Jurkat, Clone E6-1 (cell line): ENCODE data around the gene KLF13.

Experiments used
- DNase-seq: peaks from one replicate; pipeline ENCODE4 v3.0.0-alpha.2; 2011; ENCODE audit warnings: low read depth, low spot score
- H3K4me3 ChIP-seq: 2 replicates; pipeline ENCODE4 v1.5.1; 2011; ENCODE audit warnings: mild to moderate bottlenecking, low read length, control low read depth, moderate library complexity

KLF13 gene

DNA sequence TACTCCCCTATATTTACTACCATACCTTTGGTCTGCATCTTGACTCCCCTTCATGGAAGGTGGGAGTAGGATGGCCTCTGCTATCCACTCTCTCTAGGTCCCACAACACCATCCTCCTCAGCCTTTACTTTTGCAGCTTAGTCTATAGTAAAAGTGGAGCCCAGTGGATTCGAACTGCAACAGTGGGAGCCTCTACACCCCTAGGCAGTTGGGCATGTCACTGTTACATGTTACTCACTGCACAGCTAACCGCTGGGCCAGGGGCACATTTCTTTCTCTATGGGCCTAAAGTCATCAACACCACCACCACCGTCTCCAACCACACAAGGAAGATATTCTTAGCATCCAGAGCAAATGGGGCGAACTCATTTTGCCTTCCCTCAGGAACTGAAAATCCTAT, 62.9 kb downstream of the KLF13 start:
- no peak for DNase-seq
- no peak overlapping the region for H3K4me3 ChIP-seq

DNA sequence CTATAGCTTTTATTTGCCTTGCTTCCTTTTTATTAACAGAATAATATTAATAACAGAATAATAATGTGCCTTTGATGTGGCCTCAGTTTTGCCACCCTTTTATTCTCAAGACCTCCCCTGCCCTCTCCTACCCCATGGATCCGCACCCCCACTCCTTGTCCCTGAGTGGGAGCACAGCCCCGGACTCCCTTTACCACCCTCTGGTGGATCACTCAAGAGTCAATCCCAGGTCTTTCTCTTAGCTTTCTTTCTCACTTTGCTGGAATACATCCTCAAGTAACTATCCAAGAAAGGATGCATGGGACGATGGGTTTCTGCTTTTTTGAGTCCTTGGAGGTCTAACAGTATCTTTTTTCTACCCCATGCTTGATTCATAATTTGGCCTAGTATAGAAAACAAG, 63.4 kb downstream of the KLF13 start:
- no peak overlapping the region for H3K4me3 ChIP-seq

DNA sequence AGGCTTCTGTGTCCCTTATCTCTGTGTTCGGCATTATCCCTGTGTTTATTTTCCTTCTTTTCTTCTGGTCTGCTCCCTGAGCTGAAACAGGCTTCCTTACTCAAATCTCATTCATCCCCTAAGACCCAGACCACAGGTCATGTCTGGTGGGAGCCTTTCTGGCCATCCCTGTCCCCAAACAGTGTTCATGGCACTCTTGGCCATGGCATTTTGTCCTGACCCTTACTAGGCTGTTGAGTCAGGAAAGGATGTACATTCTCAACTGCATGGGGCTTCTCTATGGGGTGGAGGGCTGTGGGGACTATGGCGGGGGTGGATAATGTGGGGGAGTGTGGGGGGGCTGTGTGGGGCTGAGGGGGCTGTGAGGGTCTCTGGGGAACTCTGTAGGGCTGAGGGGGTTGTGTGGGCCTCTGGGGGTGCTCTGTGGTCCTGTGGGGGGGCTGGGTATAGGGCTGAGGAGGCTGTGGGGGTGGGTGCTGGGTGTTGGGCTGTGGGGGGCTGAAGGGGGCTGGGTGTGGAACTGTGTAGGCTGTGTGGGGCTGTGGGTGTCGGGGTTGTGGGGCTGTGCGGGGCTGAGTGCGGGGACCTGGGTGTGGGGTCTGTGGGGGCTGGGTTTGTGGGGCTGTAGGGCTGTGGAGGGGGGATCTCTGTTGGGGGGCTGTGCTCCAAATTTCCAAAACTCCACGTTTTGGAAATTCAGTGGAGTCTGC, 64.3 kb downstream of the KLF13 start:
- no peak for DNase-seq
- H3K4me3 ChIP-seq: no peak overlapping the region

More for the DNA sequence above, 63.4 kb downstream of the KLF13 start:
- no peak for DNase-seq

DNA sequence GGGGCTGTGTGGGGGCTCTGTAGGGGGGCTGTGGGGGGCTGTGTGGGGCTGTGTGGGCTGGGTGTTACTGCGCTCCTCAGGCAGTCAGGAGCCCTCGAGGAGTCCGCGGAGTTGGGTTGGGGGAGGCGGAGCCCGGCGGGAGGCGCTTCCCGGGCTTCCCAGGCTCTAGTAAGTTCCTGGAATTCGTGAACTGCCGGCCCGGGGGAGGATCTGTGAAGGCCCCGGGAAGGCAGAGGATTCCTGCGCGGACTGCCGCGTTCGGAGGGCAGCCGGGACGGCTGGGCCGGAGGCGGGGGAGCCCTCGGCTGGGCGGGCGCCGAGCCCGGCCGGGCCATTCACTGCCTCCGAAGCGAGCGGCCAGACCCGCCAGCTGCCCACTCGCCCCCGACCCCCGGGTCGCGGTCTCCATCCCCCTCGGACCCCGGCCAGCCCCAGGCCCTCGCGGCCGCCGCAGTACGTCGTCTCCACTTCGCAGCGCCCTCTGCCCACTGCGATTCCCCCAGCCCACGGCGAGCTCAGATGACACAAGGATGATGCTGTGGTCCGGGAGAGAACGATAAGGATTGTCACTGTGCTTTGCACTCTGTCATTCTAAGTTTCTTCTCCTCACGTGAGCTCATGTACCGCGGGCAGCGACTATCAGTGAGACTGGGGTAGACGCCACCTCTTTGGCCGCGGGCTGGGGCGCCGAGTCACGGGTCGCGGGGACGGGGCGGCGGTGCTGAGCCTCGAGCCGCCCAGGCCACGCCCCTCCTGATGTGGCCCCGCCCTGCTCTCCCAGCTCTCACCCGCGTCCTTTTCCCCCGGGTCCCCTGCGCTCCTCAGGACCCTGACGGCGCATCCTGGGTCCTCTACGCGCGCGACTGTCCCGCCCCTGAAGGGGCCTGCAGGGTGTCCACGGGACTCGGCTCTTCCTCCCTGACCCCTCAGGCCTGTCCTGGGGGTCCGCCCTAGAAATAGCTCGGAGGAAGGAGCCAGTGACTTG, 65.3 kb downstream of the KLF13 start:
- H3K4me3 ChIP-seq: peak overlapping the region; percentile 49
- peak; percentile 10 for DNase-seq

DNA sequence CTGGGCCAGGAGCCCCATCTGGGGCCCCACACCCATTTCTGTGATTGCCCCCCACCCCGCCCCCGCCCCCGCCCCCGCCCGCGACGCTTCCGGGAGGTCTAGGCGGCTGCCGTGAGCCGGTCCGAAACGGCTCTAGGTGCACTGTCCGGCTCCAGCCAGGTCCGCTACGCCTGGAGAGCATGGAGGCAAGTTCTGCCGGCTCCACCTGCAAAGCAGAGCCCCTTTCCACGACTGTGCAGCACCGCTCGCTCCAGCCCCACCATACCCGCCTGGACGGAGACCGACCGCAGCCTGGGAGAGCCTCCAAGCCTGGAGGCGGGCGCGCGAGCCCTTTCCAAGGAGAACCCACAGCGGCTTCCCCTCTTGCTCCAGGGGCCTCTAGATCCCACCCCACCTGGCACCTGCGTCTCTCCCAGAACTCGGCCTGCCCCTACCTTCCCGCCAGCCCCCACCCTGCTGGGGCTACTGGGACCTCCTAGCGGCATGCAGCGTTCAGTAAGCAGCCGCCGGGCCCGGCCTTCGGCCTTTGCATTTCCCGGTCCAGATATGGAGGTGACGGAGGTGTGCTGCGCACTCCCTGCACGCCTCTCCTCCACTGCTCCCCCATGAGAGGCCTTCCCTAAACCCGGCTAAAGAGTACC, 66.2 kb downstream of the KLF13 start:
- DNase-seq: no peak
- H3K4me3 ChIP-seq: peak overlapping the region; percentile 49

DNA sequence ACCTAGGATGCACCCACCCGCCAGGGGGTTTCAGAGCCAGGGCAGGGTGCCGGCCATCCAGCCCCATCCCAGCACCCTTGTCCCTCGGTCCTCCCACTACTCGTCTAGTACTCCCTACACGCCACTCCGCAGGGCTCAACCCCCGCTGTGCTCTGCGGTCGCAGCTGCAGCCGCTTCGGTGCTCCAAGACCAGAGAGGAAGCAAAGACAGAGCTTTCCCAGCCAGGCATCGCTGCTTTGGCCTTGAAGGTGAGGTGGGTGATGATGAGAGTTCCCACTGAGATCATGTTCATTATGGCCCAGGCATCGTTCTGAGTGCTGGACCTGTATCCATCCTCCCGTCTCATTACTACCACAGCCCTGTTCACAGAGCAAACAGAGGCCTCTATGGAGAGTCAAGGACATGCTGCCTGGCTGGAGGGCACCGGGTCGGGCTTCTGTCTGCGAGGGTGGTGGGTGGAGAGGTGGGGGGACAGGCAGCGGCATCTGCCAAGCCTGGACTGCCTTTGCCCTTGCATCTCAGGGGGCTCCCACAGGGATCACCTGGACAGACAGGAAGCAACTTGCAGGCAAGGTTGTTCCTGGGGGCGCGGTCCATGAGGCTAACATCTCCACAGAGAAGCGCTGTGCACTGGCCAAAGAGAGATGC, 66.9 kb downstream of the KLF13 start:
- H3K4me3 ChIP-seq: no peak overlapping the region
- no peak for DNase-seq

DNA sequence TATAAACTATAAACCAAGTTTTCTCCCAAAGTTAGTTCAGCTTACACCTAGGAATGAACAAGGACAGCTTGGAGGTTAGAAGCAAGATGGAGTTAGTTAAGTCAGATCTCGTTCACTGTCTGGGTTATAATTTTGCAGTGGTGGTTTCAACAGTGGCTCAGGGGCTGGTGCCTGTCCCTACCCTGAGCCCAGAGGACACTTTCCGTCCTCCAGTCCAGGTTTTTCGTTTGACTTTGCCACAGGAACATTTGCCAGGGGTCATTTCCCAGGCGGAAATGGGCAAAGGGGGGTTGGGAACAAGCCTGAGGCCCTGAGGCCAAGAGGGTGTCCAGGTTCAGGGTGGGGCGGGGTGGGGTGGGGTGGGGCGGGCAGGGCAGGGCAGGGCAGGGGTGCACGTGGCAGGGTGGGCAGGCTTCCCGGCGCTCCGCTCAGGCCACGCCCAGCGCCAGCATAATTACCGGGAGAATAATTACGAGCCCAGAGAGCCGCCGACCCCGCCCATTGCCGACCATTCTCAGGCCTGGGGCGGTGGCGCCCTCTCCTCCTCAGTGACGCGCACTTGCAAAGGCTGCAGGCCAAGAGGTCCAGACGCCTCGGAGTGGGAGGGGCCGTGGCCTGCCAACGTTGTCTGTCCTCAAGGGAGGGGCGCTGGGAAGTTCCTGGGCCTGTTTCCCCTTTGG, 70.4 kb downstream of the KLF13 start:
- DNase-seq: no peak
- no peak overlapping the region for H3K4me3 ChIP-seq

DNA sequence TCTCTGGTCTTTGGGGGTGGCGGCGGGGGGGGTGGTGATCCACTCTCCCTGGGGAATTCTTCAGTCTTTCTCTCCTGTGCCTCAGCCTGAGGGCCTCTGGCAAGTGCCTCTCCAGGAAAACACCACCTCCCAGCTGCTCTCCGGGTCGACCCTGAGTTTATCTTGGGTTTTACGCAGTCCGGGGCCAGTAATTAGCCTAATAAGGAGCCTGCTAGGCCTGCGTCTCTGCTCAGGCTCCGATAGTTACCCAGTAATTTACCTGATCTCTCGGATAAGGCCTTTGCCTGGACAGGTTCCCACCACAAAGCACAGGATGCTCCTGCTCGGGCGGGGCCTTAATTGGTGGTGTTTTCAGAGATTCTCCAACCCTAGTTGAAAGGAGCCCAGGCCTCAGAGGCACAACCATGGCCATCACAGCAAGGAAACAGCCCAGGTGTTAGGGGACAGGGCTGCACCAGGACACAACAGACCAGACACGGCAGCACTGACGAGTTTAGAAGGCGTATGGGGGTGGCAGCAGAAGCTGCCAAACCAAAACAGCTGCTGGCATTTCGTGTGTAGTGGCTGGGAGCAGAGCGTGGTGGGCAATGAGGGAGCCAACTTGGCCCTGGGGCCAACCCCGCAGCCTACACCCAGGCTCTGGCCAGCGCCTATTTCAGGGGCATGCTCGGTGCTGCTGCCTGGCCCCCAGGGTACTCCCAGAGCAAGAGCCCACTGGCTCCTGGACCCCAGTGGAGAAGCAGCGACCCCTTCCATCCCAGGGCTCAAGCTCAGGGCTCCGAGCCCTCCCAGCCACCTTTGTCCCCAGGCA, 71.4 kb downstream of the KLF13 start:
- H3K4me3 ChIP-seq: no peak overlapping the region
- DNase-seq: no peak

DNA sequence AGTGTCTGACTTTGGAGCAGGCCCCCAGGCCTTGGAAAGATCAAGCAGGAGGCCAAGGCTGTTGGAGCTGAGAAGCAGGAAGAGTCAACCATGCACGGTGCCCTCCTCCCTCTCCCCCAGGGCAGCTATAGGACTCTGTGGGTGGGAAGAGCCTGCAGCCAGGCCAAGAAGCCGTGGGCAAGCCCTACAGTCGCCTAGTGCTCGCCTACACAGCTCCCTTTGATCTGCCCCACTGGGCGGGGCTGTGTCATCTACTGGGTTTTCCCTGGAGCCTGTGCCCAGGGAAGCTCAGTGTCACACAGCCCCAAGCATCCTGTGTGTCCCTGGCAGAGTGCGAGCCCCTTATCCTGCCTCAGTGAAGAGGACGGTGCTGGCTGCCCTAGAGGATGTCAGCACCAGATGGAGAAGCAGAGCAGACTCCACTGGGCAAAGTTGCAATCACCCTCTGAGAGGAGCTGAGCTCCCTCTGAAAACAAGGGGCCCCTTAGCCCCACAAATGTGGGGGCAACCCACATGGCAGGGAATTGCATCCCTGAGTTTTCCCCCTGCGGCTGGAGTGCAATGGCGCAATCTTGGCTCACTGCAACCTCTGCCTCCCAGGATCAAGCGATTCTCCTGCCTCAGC, 72.2 kb downstream of the KLF13 start:
- DNase-seq: no peak
- no peak overlapping the region for H3K4me3 ChIP-seq

DNA sequence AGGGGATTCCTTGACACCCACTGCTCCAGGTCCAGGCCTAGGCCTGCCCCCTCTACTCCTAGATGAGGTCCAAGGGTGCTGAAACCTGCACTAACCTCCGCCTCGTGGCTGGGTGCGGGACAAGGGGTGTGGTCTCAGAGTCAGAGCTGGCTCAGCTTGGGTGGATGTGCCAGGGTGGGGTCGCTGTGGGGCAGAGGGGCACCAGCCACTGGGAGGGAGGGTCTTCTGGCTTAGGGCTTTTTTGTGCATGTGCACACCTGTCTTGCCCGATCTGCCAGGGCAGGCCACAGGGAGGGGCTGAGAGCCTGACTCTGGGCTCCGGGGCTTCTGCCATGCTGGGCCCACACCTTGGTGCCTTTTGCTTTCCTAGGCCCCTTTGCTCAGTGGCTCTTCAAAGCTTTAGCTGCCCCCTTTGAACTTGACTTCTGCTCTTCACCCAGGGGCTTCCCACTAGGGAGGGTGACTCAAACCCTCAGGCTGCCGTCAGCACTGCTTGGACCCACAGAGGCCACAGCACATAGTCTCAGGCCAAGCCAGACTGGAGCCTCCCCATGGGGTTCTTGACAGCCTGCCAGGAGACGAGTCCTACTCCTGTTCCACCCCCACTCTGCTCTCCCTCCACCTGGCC, 73.0 kb downstream of the KLF13 start:
- DNase-seq: no peak
- H3K4me3 ChIP-seq: no peak overlapping the region

DNA sequence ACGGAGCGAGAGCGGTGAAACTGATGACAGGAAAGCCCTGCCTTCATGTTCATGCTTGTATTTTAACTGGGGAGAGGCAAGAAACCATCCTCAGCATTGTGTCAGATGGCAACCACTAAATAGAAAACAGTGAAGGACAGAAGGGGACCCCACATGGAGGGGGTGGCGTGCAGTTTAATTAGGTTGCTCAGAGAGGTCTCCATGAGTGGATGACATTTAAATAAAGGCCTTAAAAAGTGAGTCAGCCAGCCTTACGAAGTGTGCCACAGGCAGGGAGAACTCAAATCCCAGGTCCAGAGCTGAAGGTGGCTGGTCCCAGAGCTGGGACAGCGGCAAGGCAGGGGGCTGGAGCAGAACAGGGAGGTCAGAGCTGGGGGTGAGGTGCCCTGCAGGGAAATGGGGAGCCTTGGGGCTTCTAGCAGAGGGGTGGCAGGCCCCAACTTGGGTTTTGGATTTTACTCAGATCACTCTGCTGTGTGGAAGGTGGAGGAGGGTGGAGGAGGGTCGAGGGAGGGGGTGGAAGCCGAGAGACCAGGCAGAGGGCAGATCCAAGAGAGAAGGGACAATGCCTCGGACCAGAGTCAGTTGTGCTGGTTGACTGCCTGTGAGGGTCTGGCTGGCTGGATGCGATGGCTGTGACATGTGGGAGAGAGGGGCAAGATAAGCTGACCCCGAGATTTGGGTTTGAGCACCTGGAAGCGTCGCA, 73.7 kb downstream of the KLF13 start:
- no peak overlapping the region for H3K4me3 ChIP-seq
- no peak for DNase-seq

DNA sequence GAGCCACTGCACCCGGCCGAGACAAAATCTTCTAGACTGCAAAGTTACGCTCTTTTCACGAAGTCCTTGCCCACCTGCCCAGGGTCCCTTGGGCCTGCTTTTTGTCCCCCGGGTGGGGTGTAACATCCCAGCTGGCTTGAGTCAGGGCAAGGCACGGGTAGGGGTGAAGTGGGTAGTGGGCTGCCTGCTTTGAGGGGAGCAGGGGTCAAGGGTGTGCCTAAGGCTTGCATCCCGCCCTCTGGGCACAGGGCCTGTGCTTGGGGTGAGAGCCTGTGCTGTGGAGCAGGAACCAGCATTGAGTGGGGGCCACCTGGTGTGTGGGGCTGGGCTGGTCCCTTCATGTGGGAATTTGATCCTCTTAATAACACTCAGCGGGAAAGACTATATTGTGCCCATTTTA, 74.6 kb downstream of the KLF13 start:
- no peak overlapping the region for H3K4me3 ChIP-seq
- DNase-seq: no peak

DNA sequence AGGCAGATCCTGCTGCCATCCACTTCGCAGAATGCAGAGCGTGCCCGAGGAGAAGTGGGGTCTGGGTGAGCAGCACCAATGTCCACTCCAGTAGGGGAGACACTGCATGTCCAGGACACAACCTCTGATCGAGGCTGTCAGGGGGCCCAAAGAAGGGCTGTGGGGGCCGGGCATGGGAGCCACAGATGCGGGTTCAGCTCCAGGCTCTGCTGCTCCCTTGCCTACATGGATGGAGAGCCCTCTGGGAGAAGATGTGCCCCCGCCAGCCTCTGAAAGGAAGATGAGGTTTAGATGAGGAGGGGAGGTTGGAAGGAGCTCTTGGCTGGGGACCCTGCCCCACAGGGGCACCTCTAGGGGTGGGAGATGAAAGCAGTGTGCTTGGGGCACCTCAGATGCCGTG, 75.4 kb downstream of the KLF13 start:
- H3K4me3 ChIP-seq: no peak overlapping the region
- no peak for DNase-seq

DNA sequence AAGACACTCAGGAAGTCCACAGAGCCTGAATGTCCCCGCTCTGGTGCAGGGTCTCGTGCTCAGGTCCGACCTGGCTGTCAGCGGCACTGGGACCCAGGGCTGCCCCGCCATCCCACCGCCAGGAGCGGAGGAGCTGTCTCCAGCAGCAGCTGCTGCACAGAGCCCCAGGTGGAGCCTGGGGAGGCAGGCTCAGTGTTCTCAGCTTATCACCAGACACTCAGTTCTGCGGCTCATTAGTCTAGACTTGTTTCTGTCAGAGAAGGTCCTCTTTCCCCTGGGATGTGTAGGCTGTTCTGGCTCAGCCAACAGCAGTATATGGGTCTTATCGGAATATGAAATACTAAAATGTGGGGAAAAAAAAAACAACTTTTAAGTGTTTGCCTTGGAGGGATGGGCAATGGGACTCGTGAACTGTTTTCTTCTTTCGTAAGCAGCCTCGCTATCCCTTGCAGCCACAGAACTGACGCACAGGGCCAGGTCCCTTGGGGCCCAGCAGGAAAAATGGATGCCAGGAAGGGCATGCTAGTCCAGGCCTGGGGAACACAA, 75.9 kb downstream of the KLF13 start:
- DNase-seq: no peak
- no peak overlapping the region for H3K4me3 ChIP-seq

DNA sequence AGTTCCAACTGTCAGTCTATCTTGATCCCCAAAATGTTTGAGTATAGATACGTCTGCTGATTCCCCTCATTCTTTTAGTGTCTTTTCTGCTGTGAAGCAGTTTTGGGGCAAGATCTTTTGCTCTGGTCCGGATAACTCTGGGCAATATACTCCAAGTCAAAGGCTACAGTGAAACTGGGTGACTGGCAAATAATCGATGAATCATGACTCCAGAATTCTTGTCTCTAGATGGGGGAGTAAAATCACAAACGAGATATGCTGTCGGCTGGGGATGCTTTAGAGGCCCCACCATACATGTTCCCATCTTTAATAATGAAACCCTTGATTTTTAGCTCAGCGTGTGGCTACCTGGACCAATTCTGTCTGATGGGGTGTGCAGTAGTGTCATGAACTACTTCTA, 76.5 kb downstream of the KLF13 start:
- H3K4me3 ChIP-seq: no peak overlapping the region
- DNase-seq: no peak

DNA sequence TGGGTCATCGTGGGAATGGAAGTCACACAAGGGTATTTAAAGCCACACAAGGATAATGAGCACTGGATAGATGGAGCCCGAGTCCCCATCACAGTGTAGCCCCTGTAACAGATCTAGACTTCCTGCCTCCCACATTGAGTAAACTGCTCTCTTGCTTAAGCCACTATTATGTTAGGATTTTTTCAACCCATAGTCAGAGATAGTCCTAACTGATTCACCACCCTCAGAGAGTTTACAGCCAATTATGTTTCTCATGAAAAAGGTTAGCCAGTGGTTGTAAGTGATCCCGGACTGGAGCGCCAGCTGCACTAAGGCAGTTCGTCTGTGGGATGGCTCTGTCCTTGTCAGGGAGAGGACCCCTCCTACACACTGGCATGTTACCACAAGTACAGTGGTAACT, 77.0 kb downstream of the KLF13 start:
- no peak for DNase-seq
- H3K4me3 ChIP-seq: no peak overlapping the region
